HEK293 (cell line): ENCODE results near the gene FRMD6.

Source experiments
- CTCF ChIA-PET: fragments of 350-600 bp; formaldehyde crosslinking; extraction: SDS; loops from one replicate; lab custom pipeline; 2021; ENCODE audit warnings: antibody characterized with exemption; lab: Yijun Ruan, JAX
- POLR2A ChIA-PET: fragments of 300-600 bp; formaldehyde crosslinking; extraction: SDS; loops from one replicate; lab custom pipeline; 2020; ENCODE audit warnings: antibody characterized with exemption, inconsistent platforms; lab: Yijun Ruan, JAX
- H3K27ac ChIP-seq: fragments of 200-500 bp; sonication (Bioruptor generic); 2 replicates; pipeline ENCODE4 v1.5.1; 2014; ENCODE audit warnings: low read depth, low read length, control low read depth, inconsistent platforms; ENCODE audit errors: extremely low read depth
- H3K36me3 ChIP-seq, 2 experiments: fragments of 200-500 bp in 1 of 2; sonication (Bioruptor generic) in 1 of 2; 1 replicate in 1 of 2; 2 replicates in 1 of 2; pipeline ENCODE4 v1.5.1; 2014 to 2017; ENCODE audit warnings: inconsistent platforms in 2 of 2, low read length in 2 of 2; ENCODE audit not compliant: control insufficient read depth in 2 of 2, insufficient read depth in 1 of 2
- H3K4me1 ChIP-seq: fragments of 200-500 bp; sonication (Bioruptor generic); 2 replicates; pipeline ENCODE4 v1.5.1; 2014; ENCODE audit warnings: mild to moderate bottlenecking, low read length, inconsistent platforms; ENCODE audit not compliant: control insufficient read depth, insufficient read depth
- H3K4me3 ChIP-seq: 2 replicates; pipeline ENCODE4 v1.5.1; 2011; ENCODE audit warnings: low read depth, mild to moderate bottlenecking, control low read depth, low read length, moderate library complexity
- H3K9me3 ChIP-seq: fragments of 200-500 bp; sonication (Bioruptor generic); 2 replicates; pipeline ENCODE4 v1.5.1; 2014; ENCODE audit warnings: low read depth, low read length, inconsistent platforms; ENCODE audit not compliant: control insufficient read depth, insufficient read depth
- AEBP2 ChIP-seq: fragments of 450-650 bp; formaldehyde crosslinking; IDR thresholded peaks from 2 replicates; pipeline ENCODE4 v1.5.1; 2016; ENCODE audit warnings: missing biosample characterization, missing genetic modification characterization, borderline replicate concordance
- ELK4 ChIP-seq: IDR thresholded peaks from 2 replicates; pipeline ENCODE4 v1.6.1; 2011; ENCODE audit warnings: mild to moderate bottlenecking, low read depth, low read length, borderline replicate concordance
- FEZF1 ChIP-seq: fragments of 450-650 bp; formaldehyde crosslinking; IDR thresholded peaks from 2 replicates; pipeline ENCODE4 v1.5.1; 2016; ENCODE audit warnings: missing biosample characterization, missing genetic modification characterization
- REPIN1 ChIP-seq: fragments of 450-650 bp; formaldehyde crosslinking; IDR thresholded peaks from 2 replicates; pipeline ENCODE4 v1.5.1; 2017; ENCODE audit warnings: missing biosample characterization, missing genetic modification characterization, low read depth
- SETDB1 ChIP-seq: IDR thresholded peaks from one replicate; pipeline ENCODE4 v1.6.1; 2017; ENCODE audit warnings: mild to moderate bottlenecking, low read length, moderate library complexity, mixed read lengths; ENCODE audit not compliant: insufficient read length
- SP7 ChIP-seq: fragments of 450-650 bp; formaldehyde crosslinking; IDR thresholded peaks from 2 replicates; pipeline ENCODE4 v1.5.1; 2016; ENCODE audit warnings: missing biosample characterization, missing genetic modification characterization
- ZBTB21 ChIP-seq: fragments of 450-650 bp; formaldehyde crosslinking; IDR thresholded peaks from 2 replicates; pipeline ENCODE4 v1.5.1; 2017; ENCODE audit warnings: missing biosample characterization, missing genetic modification characterization
- ZNF132 ChIP-seq: fragments of 450-650 bp; formaldehyde crosslinking; IDR thresholded peaks from 2 replicates; pipeline ENCODE4 v1.5.1; 2017; ENCODE audit warnings: missing biosample characterization, missing genetic modification characterization, borderline replicate concordance
- ZNF174 ChIP-seq: fragments of 450-650 bp; formaldehyde crosslinking; IDR thresholded peaks from 2 replicates; pipeline ENCODE4 v1.5.0; 2017; ENCODE audit warnings: missing biosample characterization, mild to moderate bottlenecking, missing genetic modification characterization
- ZNF184 ChIP-seq: fragments of 450-650 bp; IDR thresholded peaks from 2 replicates; pipeline ENCODE4 v1.5.1; 2018; ENCODE audit warnings: missing biosample characterization, mild to moderate bottlenecking, missing genetic modification characterization
- ZNF214 ChIP-seq: fragments of 450-650 bp; formaldehyde crosslinking; IDR thresholded peaks from 2 replicates; pipeline ENCODE4 v1.5.1; 2017; ENCODE audit warnings: missing biosample characterization, mild to moderate bottlenecking, missing genetic modification characterization, borderline replicate concordance
- ZNF350 ChIP-seq: fragments of 450-650 bp; formaldehyde crosslinking; IDR thresholded peaks from 2 replicates; pipeline ENCODE4 v1.5.0; 2017; ENCODE audit warnings: missing biosample characterization, mild to moderate bottlenecking, missing genetic modification characterization
- ZNF366 ChIP-seq: fragments of 450-650 bp; formaldehyde crosslinking; conservative IDR thresholded peaks from 2 replicates; pipeline ENCODE4 v1.5.1; 2016; ENCODE audit warnings: missing biosample characterization, missing genetic modification characterization
- ZNF391 ChIP-seq: fragments of 450-650 bp; formaldehyde crosslinking; IDR thresholded peaks from 2 replicates; pipeline ENCODE4 v1.5.1; 2016; ENCODE audit warnings: low read depth, missing biosample characterization, missing genetic modification characterization, borderline replicate concordance
- ZNF560 ChIP-seq: fragments of 450-650 bp; formaldehyde crosslinking; IDR thresholded peaks from 2 replicates; pipeline ENCODE4 v1.5.1; 2017; ENCODE audit warnings: missing biosample characterization, missing genetic modification characterization, borderline replicate concordance
- ZNF610 ChIP-seq: fragments of 450-650 bp; formaldehyde crosslinking; IDR thresholded peaks from 2 replicates; pipeline ENCODE4 v1.5.1; 2016; ENCODE audit warnings: missing biosample characterization, missing genetic modification characterization, borderline replicate concordance
- ZNF624 ChIP-seq: fragments of 450-650 bp; formaldehyde crosslinking; IDR thresholded peaks from 2 replicates; pipeline ENCODE4 v1.5.1; 2017; ENCODE audit warnings: missing biosample characterization, missing genetic modification characterization
- ZNF645 ChIP-seq: fragments of 450-650 bp; formaldehyde crosslinking; IDR thresholded peaks from 2 replicates; pipeline ENCODE4; 2016; ENCODE audit warnings: missing biosample characterization, missing genetic modification characterization
- ZNF664 ChIP-seq: fragments of 450-650 bp; formaldehyde crosslinking; IDR thresholded peaks from 2 replicates; pipeline ENCODE4 v1.5.1; 2016; ENCODE audit warnings: missing biosample characterization, missing genetic modification characterization
- ZNF670 ChIP-seq: fragments of 450-650 bp; formaldehyde crosslinking; IDR thresholded peaks from 2 replicates; pipeline ENCODE4 v1.5.1; 2016; ENCODE audit warnings: missing biosample characterization, missing genetic modification characterization, low read depth
- ZNF692 ChIP-seq: fragments of 450-650 bp; formaldehyde crosslinking; IDR thresholded peaks from 2 replicates; pipeline ENCODE4 v1.5.1; 2016; ENCODE audit warnings: missing biosample characterization, missing genetic modification characterization
- ZNF701 ChIP-seq: fragments of 450-650 bp; formaldehyde crosslinking; IDR thresholded peaks from 2 replicates; pipeline ENCODE4 v1.5.1; 2016; ENCODE audit warnings: missing biosample characterization, missing genetic modification characterization
- ZSCAN5A ChIP-seq: fragments of 450-650 bp; formaldehyde crosslinking; IDR thresholded peaks from 2 replicates; pipeline ENCODE4 v1.5.1; 2016; ENCODE audit warnings: missing biosample characterization, missing genetic modification characterization

Gene FRMD6

GRCh38 chr14:51674294-51675002 lies 22.7 kb downstream of the FRMD6 start:
- CTCF ChIA-PET = interaction anchor here (0.7 kb wide), 1 partner anchor 285 kb away, joined by 3 read pairs; no protein-coding TSS in a partner anchor
- no peak for TF ChIP-seq ZNF560
- no peak for TF ChIP-seq ZNF184 (tag by site-specific recombination)
- no peak for TF ChIP-seq ZNF366 (tag by site-specific recombination)
- no peak for TF ChIP-seq ZNF132 (tag by site-specific recombination)
- no peak for TF ChIP-seq ZNF692 (tag by site-specific recombination)
- TF ChIP-seq ZNF350 (tag by site-specific recombination) = no peak
- TF ChIP-seq ZNF624 (tag by site-specific recombination) = no peak
- TF ChIP-seq ZNF391 (tag by site-specific recombination) = no peak
- TF ChIP-seq ZNF670 (tag by site-specific recombination) = no peak
- no peak for TF ChIP-seq AEBP2 (tag by site-specific recombination)
- no peak for TF ChIP-seq SP7 (tag by site-specific recombination)
- H3K36me3 ChIP-seq = no peaks in the 10 kb centered on the region
- H3K9me3 ChIP-seq = no peaks in the 10 kb centered on the region
- POLR2A ChIA-PET = no interaction called here
- no peak overlapping the region for H3K27ac ChIP-seq
- peaks cover 11% of the 10 kb centered on the region; the same call in 1 of the 2 replicates for H3K4me1 ChIP-seq
- H3K4me3 ChIP-seq = no peak overlapping the region

GRCh38 chr14:51676549-51676948 lies 24.8 kb downstream of the FRMD6 start:
- ChIA-PET POLR2A (no interaction called here), CTCF (interaction anchor here (0.8 kb wide), 1 partner anchor 16 kb away, joined by 5 read pairs; no protein-coding TSS in a partner anchor)
- Histone ChIP-seq H3K9me3 (no peaks in the 10 kb centered on the region), H3K36me3 (no peaks in the 10 kb centered on the region), H3K27ac (no peak overlapping the region), H3K4me1 (peaks cover 15% of the 10 kb centered on the region; the same call in 1 of the 2 replicates), H3K4me3 (no peak overlapping the region)
- TF ChIP-seq ZNF701 (tag by site-specific recombination) (no peak), ZNF174 (no peak), ZNF664 (tag by site-specific recombination) (no peak), ZNF610 (tag by site-specific recombination) (no peak), ELK4 (no peak), SETDB1 (no peak), ZNF214 (tag by site-specific recombination) (no peak), FEZF1 (no peak), ZSCAN5A (no peak), ZBTB21 (no peak), ZNF645 (tag by site-specific recombination) (no peak), REPIN1 (tag by site-specific recombination) (no peak)
